Gastroesophageal sphincter (tissue), 2 donors: ENCODE measurements around the gene KLHDC8A.

Experiments
- EP300 ChIP-seq: sonication (generic); formaldehyde crosslinking; IDR thresholded peaks from one replicate; pipeline ENCODE4 v1.6.1; 2017; ENCODE audit warnings: antibody characterized with exemption, mild to moderate bottlenecking
- POLR2A ChIP-seq, 2 donors: fragments of 450-650 bp; IDR thresholded peaks; one replicate each; pipeline ENCODE4 v1.6.1; 2017; ENCODE audit warnings: antibody characterized with exemption in 2 of 2, mild to moderate bottlenecking in 2 of 2, moderate library complexity in 1 of 2

GRCh38 chr1:205342986-205343385, 13.7 kb downstream of the KLHDC8A start:
- TF ChIP-seq POLR2A (IDR thresholded peaks at IDR 0.05) (no peak), EP300 (no peak)
